HepG2 (cell line): ENCODE data around the gene NLGN2. TPM values are rescaled to one million over a fixed set of nuclear protein-coding genes. Genes with fewer than 3 reads are reported as not detected.

Experiments used
- ATAC-seq: fragments of 200-7000 bp; cut with Tn5 transposase; 3 replicates; pipeline ENCODE4 v1.9.1; 2020; ENCODE audit warnings: mild to moderate bottlenecking, moderate library complexity
- BruUV-seq: library from RNA; stranded (reverse); fragments of 400-500 nt; replicated peaks from 2 replicates; lab custom pipeline; 2021; lab: Mats Ljungman, UMichigan
- CTCF ChIA-PET: fragments of 300-600 bp; formaldehyde crosslinking; extraction: SDS; loops from one replicate; lab custom pipeline; 2021; ENCODE audit warnings: low total read pairs, inconsistent platforms, low intra/inter-chr PET ratio; lab: Yijun Ruan, JAX
- POLR2A ChIA-PET: fragments of 350-600 bp; sonication (Branson Sonifier 250); formaldehyde crosslinking; loops from one replicate; lab custom pipeline; 2020; ENCODE audit warnings: antibody characterized with exemption, inconsistent platforms; lab: Yijun Ruan, JAX
- DNase-seq: peaks from one replicate; pipeline ENCODE4 v3.0.0-alpha.2; 2015; ENCODE audit warnings: low spot score
- FAIRE-seq: peaks from 3 replicates; lab custom pipeline; 2011; peaks lifted over from hg19 to GRCh38; lab: Jason Lieb, UNC
- H2AFZ ChIP-seq: one replicate; pipeline ENCODE4 v1.6.1; 2011; ENCODE audit warnings: low read length, inconsistent platforms
- H3K27ac ChIP-seq: fragments of 300-600 bp; 3 replicates; pipeline ENCODE4 v1.8.0; 2011; ENCODE audit warnings: mixed run types, mild to moderate bottlenecking, mixed read lengths, low read length, inconsistent platforms; ENCODE audit not compliant: insufficient read depth; ENCODE audit errors: extremely low read length
- H3K27me3 ChIP-seq, 2 experiments: fragments of 200-600 bp in 1 of 2; 2 replicates in 1 of 2; 3 replicates in 1 of 2; pipeline versions ENCODE4 v1.6.0 to v1.8.0; 2011; ENCODE audit warnings: low read length in 2 of 2, mild to moderate bottlenecking in 2 of 2, moderate library complexity in 2 of 2, inconsistent platforms in 1 of 2; ENCODE audit not compliant: insufficient read depth in 2 of 2, control insufficient read depth in 1 of 2
- H3K36me3 ChIP-seq, 2 experiments: fragments of 200-600 bp in 1 of 2; replicated peaks in 1 of 2; 2 replicates in 1 of 2; 3 replicates in 1 of 2; pipeline versions ENCODE4 v1.5.1 to v1.8.0; 2011; ENCODE audit warnings: low read length in 2 of 2, inconsistent platforms in 1 of 2; ENCODE audit not compliant: insufficient read depth in 2 of 2, control insufficient read depth in 1 of 2
- H3K4me1 ChIP-seq: 2 replicates; pipeline ENCODE4 v1.5.1; 2012; ENCODE audit warnings: low read length, inconsistent platforms; ENCODE audit not compliant: insufficient read depth
- H3K4me2 ChIP-seq: 2 replicates; pipeline ENCODE4 v1.6.0; 2011; ENCODE audit warnings: low read depth, low read length, inconsistent platforms
- H3K4me3 ChIP-seq, 3 experiments: fragments of 200-600 bp in 1 of 3; sonication (generic), shearing (Covaris generic) in 1 of 3; replicated peaks in 1 of 3; 2 replicates each; pipeline ENCODE4 v1.5.1; 2011 to 2016; ENCODE audit warnings: low read length in 3 of 3, inconsistent platforms in 2 of 3, low read depth in 2 of 3, mild to moderate bottlenecking in 2 of 3, control low read depth in 1 of 3, mixed read lengths in 1 of 3; ENCODE audit not compliant: insufficient read depth in 1 of 3
- H3K79me2 ChIP-seq: one replicate; pipeline ENCODE4 v1.6.1; 2011; ENCODE audit warnings: low read length, inconsistent platforms; ENCODE audit not compliant: insufficient read depth
- H3K9ac ChIP-seq: 2 replicates; pipeline ENCODE4 v1.6.0; 2011; ENCODE audit warnings: mild to moderate bottlenecking, low read depth, low read length, inconsistent platforms; ENCODE audit not compliant: insufficient read depth
- H3K9me3 ChIP-seq: 2 replicates; pipeline ENCODE4 v1.5.1; 2012; ENCODE audit warnings: mild to moderate bottlenecking, low read length
- H4K20me1 ChIP-seq: 2 replicates; pipeline ENCODE4 v1.6.0; 2011; ENCODE audit warnings: inconsistent platforms, mild to moderate bottlenecking, low read length, moderate library complexity; ENCODE audit not compliant: insufficient read depth
- IRX3 ChIP-seq: sonication (generic); formaldehyde crosslinking; IDR thresholded peaks from 2 replicates; pipeline ENCODE4 v1.8.1; 2023; ENCODE audit warnings: mild to moderate bottlenecking, low read depth, missing genetic modification reagents, borderline replicate concordance
- MAFF ChIP-seq: IDR thresholded peaks from 2 replicates; pipeline ENCODE4 v1.6.1; 2011; ENCODE audit warnings: low read depth, low read length, improper control_type of control experiment
- MAFK ChIP-seq, 2 experiments: IDR thresholded peaks in 1 of 2; conservative IDR thresholded peaks in 1 of 2; 2 replicates each; pipeline ENCODE4 v1.6.1; 2011; ENCODE audit warnings: improper control_type of control experiment in 2 of 2, low read length in 2 of 2
- ONECUT2 ChIP-seq: sonication (generic); formaldehyde crosslinking; IDR thresholded peaks from 2 replicates; pipeline ENCODE4 v1.4.0; 2020; ENCODE audit warnings: missing genetic modification reagents
- ZNF432 ChIP-seq: sonication (generic); formaldehyde crosslinking; IDR thresholded peaks from 2 replicates; pipeline ENCODE4 v1.5.0; 2020; ENCODE audit warnings: missing genetic modification reagents, mild to moderate bottlenecking, borderline replicate concordance
- ZNF790 ChIP-seq: sonication (generic); formaldehyde crosslinking; IDR thresholded peaks from 2 replicates; pipeline ENCODE4 v1.8.0; 2022; ENCODE audit warnings: missing genetic modification reagents, mild to moderate bottlenecking, borderline replicate concordance
- ZNF850 ChIP-seq: sonication (generic); formaldehyde crosslinking; conservative IDR thresholded peaks from 2 replicates; pipeline ENCODE4 v1.9.0; 2021; ENCODE audit warnings: mild to moderate bottlenecking, missing genetic modification reagents
- WGBS: methylation state at CpG from one replicate; pipeline ENCODE4 v1.1.6; 2017; ENCODE audit warnings: low lambda C conversion rate; 5-methylcytosine and 5-hydroxymethylcytosine counted together
- in situ Hi-C: cut with HindIII; loops from 2 replicates; pipeline ENCODE4 v1.10.0; 2017; ENCODE audit warnings: low pct_unique_long_range_greater_than_20kb; ENCODE audit not compliant: extremely low pct_ligation_motif_present
- intact Hi-C: fragments of 100-400 bp; cut with micrococcal nuclease; formaldehyde crosslinking; loops from one replicate; pipeline ENCODE4 v1.10.0; 2022; ENCODE audit not compliant: unreplicated experiment
- polyA plus RNA-seq, 8 experiments: library from polyadenylated mRNA; depleted of rRNA in 3 of 8; stranded (reverse) in 7 of 8; unstranded in 1 of 8; fragments of >200 nt; fragmentation: Illumina TruSeq in 4 of 8; extraction: Trizol in 4 of 8; gene quantifications; 2 replicates each; pipeline versions ENCODE4 v1.2.1 to v1.2.3, GENCODE V29; 2011 to 2016; ENCODE audit warnings: low read depth in 4 of 8, missing spikeins in 1 of 8, mixed read lengths in 1 of 8; ENCODE audit not compliant: insufficient read depth in 1 of 8
- total RNA-seq, 5 experiments: library from RNA; depleted of rRNA; stranded (reverse); fragments of >200 nt; fragmentation: Illumina TruSeq; extraction: Trizol; gene quantifications; 2 replicates each; pipeline ENCODE4 v1.2.3, GENCODE V29; 2016; ENCODE audit warnings: low read depth in 1 of 5
- TF ChIP-seq, protein P1 (sequence below): sonication (generic); formaldehyde crosslinking; IDR thresholded peaks from 2 replicates; pipeline ENCODE4 v1.9.0; 2021; ENCODE audit warnings: missing genetic modification reagents, borderline replicate concordance
- TF ChIP-seq, protein P2 (sequence below): sonication (generic); formaldehyde crosslinking; conservative IDR thresholded peaks from 2 replicates; pipeline ENCODE4 v1.4.0; 2020; ENCODE audit warnings: missing genetic modification reagents

The NLGN2 gene
- total and polyA plus RNA-seq, 2 of the 13 experiments (the other 11 are each of a cell fraction or from before 2014, with no cell fraction given): 1.9 to 11.0 TPM

DNA sequence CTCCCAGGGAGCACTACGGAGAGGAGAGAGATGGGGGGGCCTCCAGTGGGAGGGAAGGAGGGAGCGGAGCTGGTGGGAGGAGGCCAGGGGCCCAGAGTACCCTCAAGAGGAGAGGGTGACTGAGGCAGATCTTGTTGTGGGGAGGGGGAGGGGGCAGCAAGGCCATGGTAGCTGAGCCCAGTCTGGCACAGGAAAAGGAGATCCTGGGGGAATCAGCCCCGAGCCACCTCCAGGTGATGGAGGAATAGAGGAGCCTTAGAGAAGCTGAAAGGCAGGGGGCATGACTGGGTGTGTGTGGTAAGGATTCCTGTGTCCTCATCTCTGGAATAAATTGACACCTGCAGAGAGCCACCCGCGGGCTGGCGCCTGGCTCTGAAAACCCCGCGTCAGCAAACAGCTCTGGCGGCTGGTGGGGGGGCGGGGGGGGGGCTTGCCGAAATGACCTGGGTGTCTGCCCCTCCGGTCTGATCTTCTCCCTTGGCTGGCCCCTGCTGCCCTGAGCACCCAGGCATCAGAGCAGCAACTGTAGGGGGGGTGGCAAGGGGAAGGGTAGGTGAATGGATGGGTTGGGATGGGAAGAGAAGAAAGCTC lies 1.3 kb upstream of the NLGN2 start:
- no peak overlapping the region; a peak in 1 of 6 replicates for H3K4me3 ChIP-seq
- no peak overlapping the region for H3K27ac ChIP-seq
- peak overlapping the region; percentile 80 for H3K4me2 ChIP-seq
- intact Hi-C loops (no loop called here), in situ Hi-C loops (no loop called here)
- no peak overlapping the region for H2AFZ ChIP-seq
- ChIA-PET POLR2A (no interaction called here), CTCF (no interaction called here)
- no peaks in the 10 kb centered on the region for H4K20me1 ChIP-seq
- H3K9me3 ChIP-seq: no peaks in the 10 kb centered on the region
- peaks cover 18% of the 10 kb centered on the region for H3K4me1 ChIP-seq
- no TSS peak for BruUV-seq
- no peak for TF ChIP-seq ZNF850
- TF ChIP-seq, protein P1, sequence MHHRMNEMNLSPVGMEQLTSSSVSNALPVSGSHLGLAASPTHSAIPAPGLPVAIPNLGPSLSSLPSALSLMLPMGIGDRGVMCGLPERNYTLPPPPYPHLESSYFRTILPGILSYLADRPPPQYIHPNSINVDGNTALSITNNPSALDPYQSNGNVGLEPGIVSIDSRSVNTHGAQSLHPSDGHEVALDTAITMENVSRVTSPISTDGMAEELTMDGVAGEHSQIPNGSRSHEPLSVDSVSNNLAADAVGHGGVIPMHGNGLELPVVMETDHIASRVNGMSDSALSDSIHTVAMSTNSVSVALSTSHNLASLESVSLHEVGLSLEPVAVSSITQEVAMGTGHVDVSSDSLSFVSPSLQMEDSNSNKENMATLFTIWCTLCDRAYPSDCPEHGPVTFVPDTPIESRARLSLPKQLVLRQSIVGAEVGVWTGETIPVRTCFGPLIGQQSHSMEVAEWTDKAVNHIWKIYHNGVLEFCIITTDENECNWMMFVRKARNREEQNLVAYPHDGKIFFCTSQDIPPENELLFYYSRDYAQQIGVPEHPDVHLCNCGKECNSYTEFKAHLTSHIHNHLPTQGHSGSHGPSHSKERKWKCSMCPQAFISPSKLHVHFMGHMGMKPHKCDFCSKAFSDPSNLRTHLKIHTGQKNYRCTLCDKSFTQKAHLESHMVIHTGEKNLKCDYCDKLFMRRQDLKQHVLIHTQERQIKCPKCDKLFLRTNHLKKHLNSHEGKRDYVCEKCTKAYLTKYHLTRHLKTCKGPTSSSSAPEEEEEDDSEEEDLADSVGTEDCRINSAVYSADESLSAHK (CRISPR knock-in tag): no peak
- TF ChIP-seq MAFF: 0 out of 2 replicates have a peak, but pooled peaks have one; percentile 29
- peak in 1 of 2 experiments; percentile 47; a peak in 3 of 4 replicates for TF ChIP-seq MAFK (conservative IDR thresholded peaks at IDR 0.05 in 1 of 2, IDR thresholded peaks at IDR 0.05 in 1 of 2; ENCODE audit: low read length in 2 of 2)
- no peak for DNase-seq
- H3K79me2 ChIP-seq: peaks cover 4% of the 10 kb centered on the region
- H3K9ac ChIP-seq: no peak overlapping the region
- H3K36me3 ChIP-seq: 0 out of 5 replicates have a peak, but pooled peaks cover 0 to 2% of the 10 kb centered on the region in 2 experiments
- FAIRE-seq: no peak
- ATAC-seq: no peak
- no peaks in the 10 kb centered on the region; a peak in 1 of 5 replicates for H3K27me3 ChIP-seq
- WGBS: 71% methylated on average over 4 of the region's 12 CpGs

DNA sequence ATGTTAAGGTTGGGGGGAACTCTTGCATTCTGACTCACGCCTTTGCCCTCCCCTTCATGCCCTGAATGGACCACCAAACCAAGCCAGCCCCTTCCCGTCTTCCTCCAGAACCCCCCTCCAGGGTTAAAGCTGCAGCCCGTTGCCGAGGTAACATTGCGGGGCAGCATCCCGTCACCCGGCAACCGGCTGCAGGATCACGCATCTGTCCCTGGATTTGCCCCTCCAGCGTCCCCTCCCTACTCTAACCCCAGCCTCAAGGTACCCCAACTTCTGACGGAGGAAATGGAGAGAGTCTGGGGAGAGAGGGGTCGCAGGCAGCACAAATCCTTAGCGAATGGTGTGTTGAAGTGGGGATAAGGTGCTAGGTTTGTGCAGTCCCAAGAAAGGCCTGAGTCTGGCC lies 563 bp upstream of the NLGN2 start:
- Histone ChIP-seq H3K79me2 (peaks cover 4% of the 10 kb centered on the region), H3K4me1 (peaks cover 18% of the 10 kb centered on the region), H3K27me3 (no peaks in the 10 kb centered on the region; a peak in 1 of 5 replicates), H3K4me2 (no peak overlapping the region; the same call in 1 of the 2 replicates), H3K4me3 (no peak overlapping the region), H2AFZ (no peak overlapping the region), H3K36me3 (0 out of 5 replicates have a peak, but pooled peaks cover 0 to 2% of the 10 kb centered on the region in 2 experiments), H3K9ac (no peak overlapping the region), H4K20me1 (no peaks in the 10 kb centered on the region), H3K27ac (no peak overlapping the region), H3K9me3 (no peaks in the 10 kb centered on the region)
- ATAC-seq: no peak
- intact Hi-C loops (no loop called here), in situ Hi-C loops (no loop called here)
- BruUV-seq: no TSS peak
- WGBS: 81% methylated on average over 13 of the region's 13 CpGs
- CTCF ChIA-PET: no interaction called here
- TF ChIP-seq ONECUT2 (CRISPR knock-in tag) (no peak), IRX3 (CRISPR knock-in tag) (no peak), ZNF790 (no peak), ZNF432 (CRISPR knock-in tag) (no peak)
- TF ChIP-seq, protein P2, sequence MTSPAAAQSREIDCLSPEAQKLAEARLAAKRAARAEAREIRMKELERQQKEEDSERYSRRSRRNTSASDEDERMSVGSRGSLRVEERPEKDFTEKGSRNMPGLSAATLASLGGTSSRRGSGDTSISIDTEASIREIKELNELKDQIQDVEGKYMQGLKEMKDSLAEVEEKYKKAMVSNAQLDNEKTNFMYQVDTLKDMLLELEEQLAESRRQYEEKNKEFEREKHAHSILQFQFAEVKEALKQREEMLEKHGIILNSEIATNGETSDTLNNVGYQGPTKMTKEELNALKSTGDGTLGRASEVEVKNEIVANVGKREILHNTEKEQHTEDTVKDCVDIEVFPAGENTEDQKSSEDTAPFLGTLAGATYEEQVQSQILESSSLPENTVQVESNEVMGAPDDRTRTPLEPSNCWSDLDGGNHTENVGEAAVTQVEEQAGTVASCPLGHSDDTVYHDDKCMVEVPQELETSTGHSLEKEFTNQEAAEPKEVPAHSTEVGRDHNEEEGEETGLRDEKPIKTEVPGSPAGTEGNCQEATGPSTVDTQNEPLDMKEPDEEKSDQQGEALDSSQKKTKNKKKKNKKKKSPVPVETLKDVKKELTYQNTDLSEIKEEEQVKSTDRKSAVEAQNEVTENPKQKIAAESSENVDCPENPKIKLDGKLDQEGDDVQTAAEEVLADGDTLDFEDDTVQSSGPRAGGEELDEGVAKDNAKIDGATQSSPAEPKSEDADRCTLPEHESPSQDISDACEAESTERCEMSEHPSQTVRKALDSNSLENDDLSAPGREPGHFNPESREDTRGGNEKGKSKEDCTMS: no peak
- FAIRE-seq: no peak
- POLR2A ChIA-PET: no interaction called here
- DNase-seq: no peak
